Measurements from ENCODE around the gene CAMKMT. TPM values are rescaled to one million over a fixed set of nuclear protein-coding genes. Genes with fewer than 3 reads are reported as not detected.
A peak's percentile ranks its signal among the peaks of the same experiment; 100 is the strongest.

Gene CAMKMT
- total and polyA plus RNA-seq, 9 of the 15 experiments (the other 6 are each of a cell fraction or from before 2014, with no cell fraction given) = 1.6 to 15.3 (median 7.4) TPM

- no peak for TF ChIP-seq ZNF384 (IDR thresholded peaks at IDR 0.05; ENCODE audit: low read depth, low read length)
- no peak for TF ChIP-seq ZBTB8A (IDR thresholded peaks at IDR 0.05; ENCODE audit: partially characterized antibody)
- TF ChIP-seq POLR3G (IDR thresholded peaks at IDR 0.05; ENCODE audit: extremely low read depth, insufficient read length, insufficient replicate concordance) = no peak
- TF ChIP-seq ID3 (CRISPR knock-in tag; IDR thresholded peaks at IDR 0.05) = no peak
- 0 out of 2 replicates have a peak, but pooled peaks have one; percentile 66 for TF ChIP-seq ID3 (tag; IDR thresholded peaks at IDR 0.05)
- TF ChIP-seq TRIM24 (IDR thresholded peaks at IDR 0.05) = peak; percentile 60 to 72; a peak in 3 of 4 replicates
- no peak for TF ChIP-seq HMGN3 (IDR thresholded peaks at IDR 0.05; ENCODE audit: borderline replicate concordance, extremely low read depth, insufficient read length, low read depth, low read length)
- peak; percentile 71 for TF ChIP-seq ARID1B (IDR thresholded peaks at IDR 0.05)
- TF ChIP-seq, protein P1, sequence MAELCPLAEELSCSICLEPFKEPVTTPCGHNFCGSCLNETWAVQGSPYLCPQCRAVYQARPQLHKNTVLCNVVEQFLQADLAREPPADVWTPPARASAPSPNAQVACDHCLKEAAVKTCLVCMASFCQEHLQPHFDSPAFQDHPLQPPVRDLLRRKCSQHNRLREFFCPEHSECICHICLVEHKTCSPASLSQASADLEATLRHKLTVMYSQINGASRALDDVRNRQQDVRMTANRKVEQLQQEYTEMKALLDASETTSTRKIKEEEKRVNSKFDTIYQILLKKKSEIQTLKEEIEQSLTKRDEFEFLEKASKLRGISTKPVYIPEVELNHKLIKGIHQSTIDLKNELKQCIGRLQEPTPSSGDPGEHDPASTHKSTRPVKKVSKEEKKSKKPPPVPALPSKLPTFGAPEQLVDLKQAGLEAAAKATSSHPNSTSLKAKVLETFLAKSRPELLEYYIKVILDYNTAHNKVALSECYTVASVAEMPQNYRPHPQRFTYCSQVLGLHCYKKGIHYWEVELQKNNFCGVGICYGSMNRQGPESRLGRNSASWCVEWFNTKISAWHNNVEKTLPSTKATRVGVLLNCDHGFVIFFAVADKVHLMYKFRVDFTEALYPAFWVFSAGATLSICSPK (IDR thresholded peaks at IDR 0.05; ENCODE audit: borderline replicate concordance) = no peak
- no peak for TF ChIP-seq ZKSCAN8 (CRISPR knock-in tag; IDR thresholded peaks at IDR 0.05)
- TF ChIP-seq RERE (CRISPR knock-in tag; IDR thresholded peaks at IDR 0.05; ENCODE audit: borderline replicate concordance) = no peak
- no peak for TF ChIP-seq HDAC1 (IDR thresholded peaks at IDR 0.05)
- TF ChIP-seq KLF13 (tag; IDR thresholded peaks at IDR 0.05; ENCODE audit: borderline replicate concordance, low read depth) = no peak
- TF ChIP-seq BMI1 (IDR thresholded peaks at IDR 0.05; ENCODE audit: low read length) = no peak
- TF ChIP-seq ZNF780A (CRISPR knock-in tag; IDR thresholded peaks at IDR 0.05) = no peak
- 0 out of 2 replicates have a peak, but pooled peaks have one; percentile 12 for TF ChIP-seq MTA2 (IDR thresholded peaks at IDR 0.05; ENCODE audit: low read depth)
- peak; percentile 90 for TF ChIP-seq CBFA2T3 (IDR thresholded peaks at IDR 0.05)
- TF ChIP-seq ZNF507 (tag; conservative IDR thresholded peaks at IDR 0.05) = no peak
- no peak for TF ChIP-seq ZFP1 (CRISPR knock-in tag; IDR thresholded peaks at IDR 0.05)
- no peak for TF ChIP-seq ZHX1 (conservative IDR thresholded peaks at IDR 0.05; ENCODE audit: low read length)
These were observed 2.9 kb downstream of the CAMKMT start (continued) for GRCh38 chr2:44364604-44365003.
